ENCODE data around the gene PRKG1. TPM values are rescaled to one million over a fixed set of nuclear protein-coding genes. Genes with fewer than 3 reads are reported as not detected.

Gene PRKG1
- total RNA-seq, 4 donors from 2014 or later: 24.0 to 89.1 (median 45.7) TPM

DNA sequence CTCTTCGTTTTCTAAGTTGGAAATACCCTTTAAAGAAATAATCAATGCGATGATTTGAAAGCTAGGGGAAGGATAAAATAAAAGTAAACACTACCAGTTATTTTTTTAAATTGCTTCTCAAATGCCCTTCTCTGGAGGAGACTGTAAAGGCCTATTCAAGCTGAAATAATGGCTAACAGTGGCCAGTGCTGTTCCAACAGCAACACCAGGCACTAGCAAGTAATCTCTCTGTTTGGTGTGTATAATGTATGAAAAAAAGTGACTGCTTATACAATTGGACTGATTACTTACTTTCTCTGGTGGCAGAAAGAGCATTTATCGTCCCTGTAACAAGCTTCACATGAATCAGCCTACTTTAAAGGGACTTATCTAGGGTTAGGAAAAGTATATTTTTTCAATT is 522.4 kb downstream of the PRKG1 start:
- H3K9me3 ChIP-seq: no peaks in the 10 kb centered on the region
- no peaks in the 10 kb centered on the region for H3K27me3 ChIP-seq
- H3K4me1 ChIP-seq: no peaks in the 10 kb centered on the region
- no peaks in the 10 kb centered on the region for H3K36me3 ChIP-seq
- H3K4me3 ChIP-seq: no peak overlapping the region
- no peak overlapping the region for H3K27ac ChIP-seq
- no peak for DNase-seq
- TF ChIP-seq POLR2A (IDR thresholded peaks at IDR 0.05): no peak
- TF ChIP-seq, protein P1, sequence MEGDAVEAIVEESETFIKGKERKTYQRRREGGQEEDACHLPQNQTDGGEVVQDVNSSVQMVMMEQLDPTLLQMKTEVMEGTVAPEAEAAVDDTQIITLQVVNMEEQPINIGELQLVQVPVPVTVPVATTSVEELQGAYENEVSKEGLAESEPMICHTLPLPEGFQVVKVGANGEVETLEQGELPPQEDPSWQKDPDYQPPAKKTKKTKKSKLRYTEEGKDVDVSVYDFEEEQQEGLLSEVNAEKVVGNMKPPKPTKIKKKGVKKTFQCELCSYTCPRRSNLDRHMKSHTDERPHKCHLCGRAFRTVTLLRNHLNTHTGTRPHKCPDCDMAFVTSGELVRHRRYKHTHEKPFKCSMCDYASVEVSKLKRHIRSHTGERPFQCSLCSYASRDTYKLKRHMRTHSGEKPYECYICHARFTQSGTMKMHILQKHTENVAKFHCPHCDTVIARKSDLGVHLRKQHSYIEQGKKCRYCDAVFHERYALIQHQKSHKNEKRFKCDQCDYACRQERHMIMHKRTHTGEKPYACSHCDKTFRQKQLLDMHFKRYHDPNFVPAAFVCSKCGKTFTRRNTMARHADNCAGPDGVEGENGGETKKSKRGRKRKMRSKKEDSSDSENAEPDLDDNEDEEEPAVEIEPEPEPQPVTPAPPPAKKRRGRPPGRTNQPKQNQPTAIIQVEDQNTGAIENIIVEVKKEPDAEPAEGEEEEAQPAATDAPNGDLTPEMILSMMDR (IDR thresholded peaks at IDR 0.05): no peak

DNA sequence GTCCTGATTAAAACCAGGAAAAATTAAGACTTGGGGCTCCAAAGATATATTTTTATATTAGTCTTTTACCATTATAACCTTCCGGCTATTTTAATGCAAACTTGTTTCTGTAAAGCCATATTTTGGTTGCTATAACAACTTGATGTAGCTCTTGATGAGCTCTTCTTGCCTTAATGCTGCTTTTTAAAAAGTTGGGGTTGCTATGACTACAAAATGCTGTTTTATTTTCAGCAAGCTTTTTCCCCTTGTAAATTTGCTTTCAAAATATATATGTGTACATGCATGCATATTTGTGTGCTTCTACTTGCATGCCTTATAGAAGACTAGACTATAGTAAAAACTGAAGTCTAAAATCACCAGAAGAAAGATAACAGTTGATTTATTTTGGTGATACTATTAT is 525.4 kb downstream of the PRKG1 start:
- Histone ChIP-seq H3K4me3 (no peak overlapping the region), H3K27me3 (no peaks in the 10 kb centered on the region), H3K27ac (no peak overlapping the region), H3K4me1 (no peaks in the 10 kb centered on the region), H3K9me3 (no peaks in the 10 kb centered on the region), H3K36me3 (no peaks in the 10 kb centered on the region)
- DNase-seq: no peak
- no peak for TF ChIP-seq POLR2A (IDR thresholded peaks at IDR 0.05)
- TF ChIP-seq, protein P1 (IDR thresholded peaks at IDR 0.05): no peak

- Histone ChIP-seq H3K36me3 (no peaks in the 10 kb centered on the region), H3K4me3 (no peak overlapping the region), H3K27me3 (no peaks in the 10 kb centered on the region), H3K9me3 (no peaks in the 10 kb centered on the region), H3K4me1 (no peaks in the 10 kb centered on the region), H3K27ac (no peak overlapping the region)
- TF ChIP-seq, protein P1 (IDR thresholded peaks at IDR 0.05): no peak
- TF ChIP-seq POLR2A (IDR thresholded peaks at IDR 0.05): no peak
- DNase-seq: no peak
Observed at GRCh38 chr10:51602326-51602725, 528.0 kb downstream of the PRKG1 start.

DNA sequence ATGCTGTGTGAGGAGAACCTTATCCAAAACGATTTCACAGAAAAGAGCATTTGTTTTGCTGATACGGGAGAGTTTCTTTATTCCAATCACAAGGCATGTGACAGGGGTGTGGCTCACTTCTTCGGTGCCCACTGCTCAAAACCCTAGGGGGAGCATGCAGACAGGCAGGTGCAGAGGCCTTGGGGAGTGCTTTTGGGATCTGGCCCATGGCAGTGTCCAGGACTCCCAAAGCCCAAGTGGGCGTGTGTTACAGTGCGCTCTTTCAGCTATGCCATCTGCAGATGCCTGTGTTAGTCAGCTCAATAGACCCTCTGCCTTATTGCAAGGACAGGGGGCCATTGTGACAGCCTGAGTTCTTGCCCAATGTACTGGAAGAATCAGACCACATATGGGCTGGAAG is 530.3 kb downstream of the PRKG1 start:
- H3K27ac ChIP-seq: no peak overlapping the region
- DNase-seq: no peak
- no peaks in the 10 kb centered on the region for H3K27me3 ChIP-seq
- no peak overlapping the region for H3K4me3 ChIP-seq
- no peaks in the 10 kb centered on the region for H3K4me1 ChIP-seq
- H3K36me3 ChIP-seq: no peaks in the 10 kb centered on the region
- TF ChIP-seq, protein P1 (IDR thresholded peaks at IDR 0.05): no peak
- no peak for TF ChIP-seq POLR2A (IDR thresholded peaks at IDR 0.05)
- H3K9me3 ChIP-seq: no peaks in the 10 kb centered on the region

DNA sequence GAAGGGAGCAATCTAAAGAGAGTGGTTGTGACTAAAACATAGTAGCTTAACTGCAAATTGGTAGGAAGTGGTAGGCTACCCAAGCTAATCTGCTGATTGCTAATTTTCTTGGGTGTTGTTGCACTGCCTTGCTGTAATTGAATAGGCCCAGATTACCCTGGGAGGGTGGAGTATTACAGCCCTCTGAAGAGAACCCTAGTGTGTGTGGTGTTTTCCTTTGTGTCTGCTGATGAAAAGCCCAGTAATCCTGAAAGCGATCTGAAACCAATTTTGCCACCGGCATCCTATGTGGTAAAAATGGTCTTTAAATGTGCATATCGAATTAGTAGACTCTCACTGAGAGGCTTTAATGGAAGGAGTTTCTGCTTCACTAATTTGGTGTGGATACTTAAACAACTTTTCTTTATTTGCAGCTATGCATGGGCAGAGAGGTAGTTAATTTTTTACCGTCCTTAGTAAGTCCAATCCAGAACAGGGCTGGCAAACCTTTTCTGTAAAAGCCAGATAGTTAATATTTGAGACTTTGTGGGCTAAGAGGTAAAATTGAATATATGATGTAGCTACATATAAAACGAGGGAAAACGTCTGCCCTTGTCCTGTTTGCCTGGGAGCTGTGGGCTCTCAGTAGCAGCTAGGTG is 532.7 kb downstream of the PRKG1 start:
- H3K9me3 ChIP-seq: no peaks in the 10 kb centered on the region
- no peak overlapping the region for H3K27ac ChIP-seq
- H3K27me3 ChIP-seq: no peaks in the 10 kb centered on the region
- no peak overlapping the region for H3K4me3 ChIP-seq
- no peaks in the 10 kb centered on the region for H3K4me1 ChIP-seq
- DNase-seq: no peak
- no peaks in the 10 kb centered on the region for H3K36me3 ChIP-seq
- TF ChIP-seq, protein P1 (IDR thresholded peaks at IDR 0.05): no peak
- no peak for TF ChIP-seq POLR2A (IDR thresholded peaks at IDR 0.05)

GRCh38 chr10:51607463-51607835 is 533.2 kb downstream of the PRKG1 start:
- Histone ChIP-seq H3K9me3 (no peaks in the 10 kb centered on the region), H3K36me3 (no peaks in the 10 kb centered on the region), H3K27me3 (no peaks in the 10 kb centered on the region), H3K4me1 (no peaks in the 10 kb centered on the region), H3K4me3 (no peak overlapping the region), H3K27ac (no peak overlapping the region)
- no peak for DNase-seq
- TF ChIP-seq POLR2A (IDR thresholded peaks at IDR 0.05): no peak
- TF ChIP-seq, protein P1 (IDR thresholded peaks at IDR 0.05): no peak

Data from Peyer's patch (tissue), 4 donors.